ENCODE measurements around the gene DUSP9.

GRCh38 chrX:153624196-153625091 lies 22.6 kb upstream of the DUSP9 start:
- TF ChIP-seq POLR2A (IDR thresholded peaks at IDR 0.05; ENCODE audit: low read depth, low read length) (no peak), POLR2AphosphoS5 (IDR thresholded peaks at IDR 0.05; ENCODE audit: insufficient read depth, low read depth, low read length) (no peak), FOS (IDR thresholded peaks at IDR 0.05; ENCODE audit: borderline replicate concordance, insufficient read depth, low read length) (no peak), CTCF (IDR thresholded peaks at IDR 0.05; ENCODE audit: extremely low read depth in 1 of 2, insufficient read depth in 1 of 2, low read depth in 1 of 2, low read length in 2 of 2) (no peak), JUN (IDR thresholded peaks at IDR 0.05; ENCODE audit: borderline replicate concordance, insufficient read depth, insufficient read length, low read depth) (no peak), MYC (IDR thresholded peaks at IDR 0.05; ENCODE audit: low read depth, low read length) (no peak), MAX (IDR thresholded peaks at IDR 0.05; ENCODE audit: insufficient read depth, insufficient read length) (no peak), EZH2 (IDR thresholded peaks at IDR 0.05; ENCODE audit: borderline replicate concordance, low read depth, low read length, severe bottlenecking) (no peak), GATA2 (IDR thresholded peaks at IDR 0.05; ENCODE audit: insufficient read depth, insufficient read length, low read depth, low read length) (no peak)
